ENCODE results near the gene CACFD1. TPM values are rescaled to one million over a fixed set of nuclear protein-coding genes. Genes with fewer than 3 reads are reported as not detected.
A peak's percentile ranks its signal among the peaks of the same experiment; 100 is the strongest.

Gene CACFD1
- total RNA-seq, 1 donor from 2014 or later: 13.1 TPM

DNA sequence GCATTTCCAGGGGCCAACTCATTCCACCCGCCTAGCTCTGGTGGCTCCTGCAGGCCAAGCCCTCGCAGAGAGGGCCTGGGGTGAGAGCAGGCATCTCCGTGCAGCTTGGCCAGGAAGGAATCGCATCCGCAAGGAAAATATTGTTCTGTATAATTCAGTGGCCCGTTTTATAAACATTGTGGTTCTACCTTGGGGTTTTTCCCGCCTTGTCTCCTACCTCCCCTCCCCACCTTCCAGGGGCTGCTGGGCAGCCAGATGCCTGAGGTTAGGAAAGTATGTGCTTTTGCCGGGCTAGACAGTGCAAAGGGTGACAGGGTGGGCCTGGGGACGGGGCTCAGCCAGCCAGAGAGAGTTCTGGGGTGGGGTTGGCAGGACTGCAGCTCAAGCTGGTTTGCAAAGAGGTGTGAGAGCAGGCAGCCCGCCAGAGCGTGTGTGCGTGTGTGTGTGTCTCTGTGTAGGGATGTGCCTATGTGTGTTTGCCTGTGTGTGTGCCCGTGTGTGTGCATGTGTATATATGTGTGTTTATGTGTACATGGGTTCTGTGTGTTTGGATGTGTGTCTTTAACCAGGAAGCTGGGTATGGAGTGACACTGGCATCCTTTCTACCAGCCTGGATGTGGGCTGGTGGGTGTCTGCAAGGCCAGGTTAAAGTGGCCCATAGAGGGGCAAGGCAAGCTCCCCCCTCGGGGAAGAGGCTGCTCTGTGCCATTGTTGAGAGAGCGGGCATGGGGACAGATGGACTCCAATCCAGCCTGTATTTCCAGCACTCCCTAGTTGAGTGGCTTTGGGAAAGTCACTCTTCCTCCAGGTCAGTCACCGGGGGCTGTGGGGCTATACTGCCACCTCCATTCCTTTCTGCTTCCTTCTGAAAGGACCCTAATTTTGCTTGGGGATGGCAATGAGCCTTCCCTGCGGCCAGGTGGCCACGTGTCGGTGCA is 29.7 kb downstream of the CACFD1 start:
- FAIRE-seq (no peak), DNase-seq (ENCODE audit: low read depth) (peak; percentile 53)
- H4K20me1 ChIP-seq (ENCODE audit: insufficient read depth, low read length): no peaks in the 10 kb centered on the region
- Mint-ChIP-seq H3K4me3 (ENCODE audit: unreplicated experiment) (peak overlapping the region; percentile 25), H3K27me3 (ENCODE audit: low read depth, unreplicated experiment) (peaks cover 8% of the 10 kb centered on the region), H3K36me3 (ENCODE audit: low read depth, unreplicated experiment) (no peaks in the 10 kb centered on the region), H3K9me3 (ENCODE audit: unreplicated experiment) (peaks cover 2% of the 10 kb centered on the region), H3K27ac (ENCODE audit: unreplicated experiment) (peak overlapping the region; percentile 50), H3K4me1 (ENCODE audit: low read depth, unreplicated experiment) (peaks cover 10% of the 10 kb centered on the region)
- H3K79me2 ChIP-seq (ENCODE audit: insufficient read depth, low read length): no peaks in the 10 kb centered on the region
- H3K4me2 ChIP-seq (ENCODE audit: low read length): no peak overlapping the region
- H3K9ac ChIP-seq (ENCODE audit: low read length): no peak overlapping the region
- H3K27me3 ChIP-seq (ENCODE audit: insufficient read depth, low read length): no peaks in the 10 kb centered on the region
- H3K4me3 ChIP-seq (ENCODE audit: insufficient read depth, low read depth, low read length): no peak overlapping the region
- no peaks in the 10 kb centered on the region for H3K36me3 ChIP-seq (ENCODE audit: insufficient read depth, low read length)
- TF ChIP-seq EZH2 (IDR thresholded peaks at IDR 0.05; ENCODE audit: insufficient read depth, low read length): no peak
- TF ChIP-seq, protein P1, sequence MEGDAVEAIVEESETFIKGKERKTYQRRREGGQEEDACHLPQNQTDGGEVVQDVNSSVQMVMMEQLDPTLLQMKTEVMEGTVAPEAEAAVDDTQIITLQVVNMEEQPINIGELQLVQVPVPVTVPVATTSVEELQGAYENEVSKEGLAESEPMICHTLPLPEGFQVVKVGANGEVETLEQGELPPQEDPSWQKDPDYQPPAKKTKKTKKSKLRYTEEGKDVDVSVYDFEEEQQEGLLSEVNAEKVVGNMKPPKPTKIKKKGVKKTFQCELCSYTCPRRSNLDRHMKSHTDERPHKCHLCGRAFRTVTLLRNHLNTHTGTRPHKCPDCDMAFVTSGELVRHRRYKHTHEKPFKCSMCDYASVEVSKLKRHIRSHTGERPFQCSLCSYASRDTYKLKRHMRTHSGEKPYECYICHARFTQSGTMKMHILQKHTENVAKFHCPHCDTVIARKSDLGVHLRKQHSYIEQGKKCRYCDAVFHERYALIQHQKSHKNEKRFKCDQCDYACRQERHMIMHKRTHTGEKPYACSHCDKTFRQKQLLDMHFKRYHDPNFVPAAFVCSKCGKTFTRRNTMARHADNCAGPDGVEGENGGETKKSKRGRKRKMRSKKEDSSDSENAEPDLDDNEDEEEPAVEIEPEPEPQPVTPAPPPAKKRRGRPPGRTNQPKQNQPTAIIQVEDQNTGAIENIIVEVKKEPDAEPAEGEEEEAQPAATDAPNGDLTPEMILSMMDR (IDR thresholded peaks at IDR 0.05; ENCODE audit: insufficient read depth, low read depth, low read length): no peak
- H3K4me1 ChIP-seq (ENCODE audit: insufficient read depth, low read length): peaks cover 6% of the 10 kb centered on the region
- H3K9me3 ChIP-seq (ENCODE audit: insufficient read depth, low read depth, low read length): no peaks in the 10 kb centered on the region
- H3K27ac ChIP-seq (ENCODE audit: low read depth, low read length): no peak overlapping the region
- H2AFZ ChIP-seq (ENCODE audit: low read depth, low read length): no peak overlapping the region

- no peak overlapping the region for H3K27ac ChIP-seq (ENCODE audit: low read depth, low read length)
- H3K27ac Mint-ChIP-seq (ENCODE audit: unreplicated experiment): no peak overlapping the region
- H4K20me1 ChIP-seq (ENCODE audit: insufficient read depth, low read length): no peaks in the 10 kb centered on the region
- H3K79me2 ChIP-seq (ENCODE audit: insufficient read depth, low read length): no peaks in the 10 kb centered on the region
- H2AFZ ChIP-seq (ENCODE audit: low read depth, low read length): no peak overlapping the region
- H3K9me3 Mint-ChIP-seq (ENCODE audit: unreplicated experiment): peaks cover 2% of the 10 kb centered on the region
- no peaks in the 10 kb centered on the region for H3K36me3 Mint-ChIP-seq (ENCODE audit: low read depth, unreplicated experiment)
- peaks cover 8% of the 10 kb centered on the region for H3K27me3 Mint-ChIP-seq (ENCODE audit: low read depth, unreplicated experiment)
- H3K9ac ChIP-seq (ENCODE audit: low read length): no peak overlapping the region
- FAIRE-seq (no peak), DNase-seq (ENCODE audit: low read depth) (no peak)
- TF ChIP-seq EZH2 (IDR thresholded peaks at IDR 0.05; ENCODE audit: insufficient read depth, low read length): no peak
- TF ChIP-seq, protein P1 (IDR thresholded peaks at IDR 0.05; ENCODE audit: insufficient read depth, low read depth, low read length): no peak
- H3K4me3 ChIP-seq (ENCODE audit: insufficient read depth, low read depth, low read length): no peak overlapping the region
- H3K4me1 ChIP-seq (ENCODE audit: insufficient read depth, low read length): peaks cover 6% of the 10 kb centered on the region
- no peaks in the 10 kb centered on the region for H3K9me3 ChIP-seq (ENCODE audit: insufficient read depth, low read depth, low read length)
- no peaks in the 10 kb centered on the region for H3K36me3 ChIP-seq (ENCODE audit: insufficient read depth, low read length)
- no peaks in the 10 kb centered on the region for H3K27me3 ChIP-seq (ENCODE audit: insufficient read depth, low read length)
- no peak overlapping the region for H3K4me3 Mint-ChIP-seq (ENCODE audit: unreplicated experiment)
- H3K4me2 ChIP-seq (ENCODE audit: low read length): no peak overlapping the region
- H3K4me1 Mint-ChIP-seq (ENCODE audit: low read depth, unreplicated experiment): peaks cover 10% of the 10 kb centered on the region
Observed at GRCh38 chr9:133490201-133490681, 30.5 kb downstream of the CACFD1 start.
